Activated CD8-positive, alpha-beta memory T cell treated with anti-CD3 and anti-CD28 coated beads, Interleukin-2, amount 50 U/mL, for 48 hours (primary cell): ENCODE data around the gene ZSCAN12.
"Not testable (repeated sequence)": the region's sequence is repeated elsewhere in the genome, so short reads cannot be mapped to it uniquely, and the experiment has no call there.

Experiments used
- DNase-seq: peaks from one replicate; pipeline ENCODE4 v3.0.0-alpha.2; 2020

The ZSCAN12 gene

GRCh38 chr6:28393912-28394662, 5.5 kb downstream of the ZSCAN12 start:
- no peak for DNase-seq

GRCh38 chr6:28390688-28391087, 8.9 kb downstream of the ZSCAN12 start:
- DNase-seq = no peak

GRCh38 chr6:28384143-28384533, 15.4 kb downstream of the ZSCAN12 start:
- DNase-seq = no peak

GRCh38 chr6:28383235-28384142, 16.1 kb downstream of the ZSCAN12 start:
- peak; percentile 59 for DNase-seq

GRCh38 chr6:28380381-28380780, 19.2 kb downstream of the ZSCAN12 start:
- no peak for DNase-seq

- DNase-seq = no peak
These were observed 20.9 kb downstream of the ZSCAN12 start for GRCh38 chr6:28378644-28379043.

GRCh38 chr6:28377879-28378278, 21.7 kb downstream of the ZSCAN12 start:
- DNase-seq = no peak

GRCh38 chr6:28373925-28374324, 25.6 kb downstream of the ZSCAN12 start:
- DNase-seq = no peak

- DNase-seq = no peak
These were observed 27.7 kb downstream of the ZSCAN12 start for GRCh38 chr6:28371706-28372451.

GRCh38 chr6:28371280-28371679, 28.3 kb downstream of the ZSCAN12 start:
- DNase-seq = no peak

GRCh38 chr6:28370440-28370839, 29.1 kb downstream of the ZSCAN12 start:
- DNase-seq = no peak

- DNase-seq = no peak
These were observed 30.1 kb downstream of the ZSCAN12 start for GRCh38 chr6:28369463-28369862.

- no peak for DNase-seq
These were observed 31.0 kb downstream of the ZSCAN12 start for GRCh38 chr6:28368522-28368921.

- DNase-seq = not testable (repeated sequence)
These were observed 34.0 kb downstream of the ZSCAN12 start for GRCh38 chr6:28365590-28365989.

GRCh38 chr6:28360961-28361360, 38.6 kb downstream of the ZSCAN12 start:
- DNase-seq = no peak

- not testable (repeated sequence) for DNase-seq
These were observed 40.0 kb downstream of the ZSCAN12 start for GRCh38 chr6:28359562-28359961.

- no peak for DNase-seq
These were observed 42.5 kb downstream of the ZSCAN12 start for GRCh38 chr6:28357036-28357435.

GRCh38 chr6:28356666-28357020, 42.9 kb downstream of the ZSCAN12 start:
- no peak for DNase-seq

- peak; percentile 73 for DNase-seq
These were observed 43.5 kb downstream of the ZSCAN12 start for GRCh38 chr6:28355743-28356665.

GRCh38 chr6:28354688-28355554, 44.6 kb downstream of the ZSCAN12 start:
- no peak for DNase-seq

- no peak for DNase-seq
These were observed 45.4 kb downstream of the ZSCAN12 start for GRCh38 chr6:28353981-28354676.
